Right renal cortex interstitium (tissue), 3 donors: ENCODE measurements around the gene CALN1. TPM values are rescaled to one million over a fixed set of nuclear protein-coding genes. Genes with fewer than 3 reads are reported as not detected.
"Not testable (repeated sequence)": the region's sequence is repeated elsewhere in the genome, so short reads cannot be mapped to it uniquely, and the experiment has no call there.

ENCODE experiments used
- DNase-seq, 3 donors: peaks; one replicate each; pipeline ENCODE4 v3.0.0-alpha.2; 2013; ENCODE audit warnings: low read depth in 3 of 3, low spot score in 2 of 3
- polyA plus RNA-seq, 3 donors: library from polyadenylated mRNA; unstranded; fragments of 120-200 nt; gene quantifications; one replicate each; pipeline ENCODE4 v1.2.1, GENCODE V29; 2013; ENCODE audit not compliant: insufficient read length in 3 of 3

Gene CALN1
- polyA plus RNA-seq, 3 donors: 0.53 to 0.83 (median 0.61) TPM

- no peak for DNase-seq
These were observed 405.1 kb downstream of the CALN1 start for GRCh38 chr7:72007018-72007417.

GRCh38 chr7:72003236-72003635 lies 408.9 kb downstream of the CALN1 start:
- DNase-seq: no peak

GRCh38 chr7:71996141-71996540 lies 416.0 kb downstream of the CALN1 start:
- no peak for DNase-seq

DNA sequence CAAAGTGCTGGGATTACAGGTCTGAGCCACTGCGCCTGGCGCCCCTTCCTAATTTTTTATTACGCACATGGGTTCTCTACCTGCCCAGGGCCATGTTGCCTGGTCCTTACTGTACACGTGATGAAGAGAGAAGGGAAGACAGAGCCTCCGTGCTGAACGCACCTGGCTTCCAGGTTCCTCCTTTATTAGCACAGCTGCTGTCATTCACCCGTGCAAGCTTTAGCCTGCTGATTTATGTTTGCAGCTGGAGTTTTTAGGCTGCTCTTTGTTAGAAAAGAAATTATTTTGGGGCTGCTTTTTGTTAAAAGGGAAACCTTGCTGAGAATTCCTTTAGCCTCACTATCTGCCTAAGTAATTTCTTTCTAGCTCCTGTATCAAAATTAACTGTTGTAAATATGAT lies 417.0 kb downstream of the CALN1 start:
- DNase-seq: no peak

GRCh38 chr7:71991586-71991985 lies 420.6 kb downstream of the CALN1 start:
- DNase-seq: no peak

DNA sequence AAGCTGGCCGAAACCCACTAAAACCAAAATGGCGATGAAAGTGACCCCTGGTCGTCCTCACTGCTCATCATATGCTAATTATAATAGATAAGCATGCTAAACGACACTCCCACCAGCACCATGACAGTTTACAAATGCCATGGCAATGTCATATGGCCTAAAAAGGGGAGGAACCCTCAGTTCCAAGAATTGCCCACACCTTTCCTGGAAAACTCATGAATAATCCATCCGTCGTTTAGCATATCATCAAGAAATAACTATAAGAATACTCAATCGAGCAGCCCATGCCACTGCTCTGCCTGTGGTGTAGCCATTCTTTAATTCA lies 422.0 kb downstream of the CALN1 start:
- no peak for DNase-seq

GRCh38 chr7:71988201-71988600 lies 423.9 kb downstream of the CALN1 start:
- no peak for DNase-seq

GRCh38 chr7:71987200-71987767 lies 424.9 kb downstream of the CALN1 start:
- DNase-seq: no peak

- no peak for DNase-seq
These were observed 427.8 kb downstream of the CALN1 start for GRCh38 chr7:71984348-71984747.

DNA sequence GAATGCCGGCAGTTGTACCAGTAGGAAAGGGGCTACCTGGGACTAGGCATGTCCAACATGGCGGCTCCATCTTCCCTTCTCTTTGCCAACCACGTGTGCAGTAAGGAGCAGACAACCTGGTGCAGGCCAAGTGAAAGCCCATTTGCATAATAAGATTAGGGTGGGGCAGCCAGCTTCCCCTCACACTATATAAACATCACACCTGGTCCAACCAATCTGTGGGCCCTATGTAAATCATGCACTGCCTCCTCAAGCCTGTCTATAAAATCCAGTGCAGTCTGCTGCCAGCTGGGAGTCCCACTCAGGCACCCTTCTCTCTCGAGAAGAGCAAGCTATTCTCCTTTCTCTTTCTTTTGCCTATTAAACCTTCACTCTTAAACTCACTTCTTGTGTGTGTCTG lies 429.3 kb downstream of the CALN1 start:
- no peak for DNase-seq

GRCh38 chr7:71976645-71977044 lies 435.5 kb downstream of the CALN1 start:
- no peak for DNase-seq

- DNase-seq: no peak
These were observed 437.5 kb downstream of the CALN1 start for GRCh38 chr7:71974611-71975010.

DNA sequence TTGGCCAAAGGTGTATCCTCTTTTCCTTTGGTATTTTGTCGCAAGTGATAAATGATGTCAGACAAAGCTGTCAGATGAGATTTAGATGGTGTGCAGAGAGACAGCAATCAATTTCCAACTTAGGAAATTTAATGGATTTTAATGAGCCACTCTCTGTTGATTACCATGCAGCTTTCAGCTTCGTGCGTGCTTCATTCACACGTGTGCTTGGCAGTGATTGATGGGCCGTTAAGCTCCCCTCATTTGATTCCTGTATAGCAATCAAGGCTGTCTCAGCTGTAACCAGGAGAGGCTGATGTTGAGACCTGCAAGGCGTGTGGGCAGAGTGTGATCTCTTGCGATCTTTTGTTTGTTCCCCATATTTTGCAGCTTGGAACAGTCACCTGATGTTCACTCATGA lies 439.6 kb downstream of the CALN1 start:
- no peak for DNase-seq

- DNase-seq: no peak
These were observed 441.4 kb downstream of the CALN1 start for GRCh38 chr7:71970725-71971124.

GRCh38 chr7:71962636-71963035 lies 449.5 kb downstream of the CALN1 start:
- no peak for DNase-seq

DNA sequence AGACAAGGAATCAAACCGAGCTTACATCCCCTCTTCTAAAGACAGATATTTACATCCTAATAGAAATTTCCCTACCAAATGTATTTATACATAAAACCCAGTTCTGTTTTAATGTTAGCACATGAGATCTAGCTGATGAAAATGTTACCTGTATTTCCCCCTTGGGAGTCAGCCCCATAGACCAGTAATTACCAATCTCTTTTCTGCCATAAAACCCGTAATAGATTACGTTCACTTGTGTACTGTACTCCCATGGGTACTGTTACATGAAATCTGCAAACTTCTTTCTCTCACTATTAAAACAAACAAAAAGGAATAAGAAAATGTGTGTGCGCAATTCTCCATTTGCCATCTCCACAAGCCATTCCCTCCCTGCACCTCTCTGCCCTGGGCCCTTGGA lies 450.9 kb downstream of the CALN1 start:
- DNase-seq: no peak

- no peak for DNase-seq
These were observed 470.0 kb downstream of the CALN1 start for GRCh38 chr7:71942115-71942514.

DNA sequence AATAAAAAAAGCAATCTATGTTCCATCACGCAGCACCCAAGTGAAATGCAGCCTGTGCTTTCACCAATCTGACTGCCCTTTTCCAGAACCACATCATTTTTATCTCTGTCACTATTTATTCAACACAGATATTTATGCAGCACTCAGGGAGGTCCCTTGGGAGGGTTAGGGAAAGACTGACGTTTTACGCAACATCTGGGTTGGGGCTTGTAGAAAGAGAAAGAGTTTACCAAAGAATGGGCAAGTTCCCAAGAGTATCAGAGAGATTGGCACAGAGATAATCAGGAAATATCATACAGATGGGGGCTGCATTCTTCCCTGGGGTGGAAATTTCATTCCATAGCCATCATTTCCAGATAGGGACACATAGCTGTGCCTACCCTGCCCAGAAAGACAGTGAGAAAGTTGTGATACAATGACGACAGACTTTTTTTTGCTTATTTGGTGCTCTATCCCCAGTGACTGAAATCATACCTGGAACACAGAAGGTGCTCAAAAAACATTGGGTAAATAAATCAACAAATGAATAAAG lies 474.2 kb downstream of the CALN1 start:
- no peak for DNase-seq

DNA sequence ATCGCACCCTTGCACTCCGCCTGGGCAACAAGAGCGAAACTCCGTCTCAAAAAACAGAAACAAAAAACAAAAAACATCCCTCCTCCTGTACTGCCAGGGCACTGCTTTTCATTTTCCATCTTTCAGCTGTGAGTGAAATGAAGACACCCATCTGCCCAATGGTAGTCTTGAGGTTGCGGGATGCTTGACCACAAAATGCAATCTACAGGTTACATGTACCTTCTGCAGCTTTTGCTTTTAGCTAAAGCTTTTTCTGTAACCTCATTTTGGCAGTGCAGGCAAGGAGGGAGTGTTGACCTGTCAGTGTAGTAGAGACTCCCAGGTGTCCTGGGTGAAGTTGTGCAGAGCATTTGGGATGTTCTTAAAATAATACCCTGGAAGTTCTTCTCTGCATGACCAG lies 476.5 kb downstream of the CALN1 start:
- DNase-seq: no peak

- no peak for DNase-seq
These were observed 478.7 kb downstream of the CALN1 start for GRCh38 chr7:71933426-71933825.

DNA sequence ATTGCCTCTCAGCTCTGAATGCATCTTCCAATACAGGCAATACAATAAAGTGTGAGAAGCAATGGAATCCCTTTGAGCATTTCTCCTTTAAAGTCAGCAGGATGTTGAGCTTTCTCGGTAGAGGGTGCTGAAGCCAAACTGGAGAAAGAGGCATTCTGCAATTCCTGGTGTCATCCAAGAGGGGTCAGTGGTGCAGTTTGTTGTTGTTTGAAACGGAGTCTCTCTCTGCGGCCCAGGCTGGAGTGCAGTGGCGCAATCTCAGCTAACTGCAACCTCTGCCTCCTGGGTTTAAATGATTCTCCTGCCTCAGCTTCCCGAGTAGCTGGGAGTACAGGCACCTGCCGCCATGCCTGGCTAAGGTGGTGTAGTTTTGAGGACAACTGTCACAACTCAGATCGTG lies 486.5 kb downstream of the CALN1 start:
- no peak for DNase-seq

- not testable (repeated sequence) for DNase-seq
These were observed 497.9 kb downstream of the CALN1 start for GRCh38 chr7:71914204-71914603.

DNA sequence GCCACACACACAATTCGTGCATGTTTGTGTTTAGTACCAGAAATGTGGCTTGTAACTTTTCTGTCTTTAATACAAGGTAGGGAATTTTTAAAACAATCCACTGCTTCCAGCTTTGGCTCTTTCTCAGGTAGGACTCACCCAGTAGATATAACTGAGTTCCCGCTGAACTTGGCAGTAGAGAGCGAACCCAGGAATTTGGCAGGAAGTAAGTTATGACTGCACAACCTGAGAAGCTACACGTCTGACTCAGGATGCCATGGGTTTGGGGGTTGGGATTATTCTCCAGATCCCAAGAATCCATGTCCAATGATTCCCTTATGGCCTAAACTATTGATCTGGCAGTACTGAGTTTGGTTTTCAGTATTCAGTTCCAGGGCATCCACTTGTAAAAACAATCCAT lies 499.7 kb downstream of the CALN1 start:
- DNase-seq: no peak
